HG03575 (cell line): ENCODE results near the gene USP3.
"Not testable (repeated sequence)": the region's sequence is repeated elsewhere in the genome, so short reads cannot be mapped to it uniquely, and the experiment has no call there.

ENCODE experiments used
- ATAC-seq: cut with Tn5 transposase; IDR thresholded peaks from one replicate; pipeline ENCODE4 v1.9.1; 2021; ENCODE audit not compliant: unreplicated experiment, insufficient number of reproducible peaks, low FRiP score; ENCODE audit errors: extremely low read depth

The USP3 gene

GRCh38 chr15:63617627-63618026 lies 113.2 kb downstream of the USP3 start:
- ATAC-seq, result not testable (repeated sequence)

- not testable (repeated sequence) for ATAC-seq
These were observed 116.4 kb downstream of the USP3 start for GRCh38 chr15:63620760-63621159.

GRCh38 chr15:63623232-63623969 lies 119.0 kb downstream of the USP3 start:
- no peak for ATAC-seq

- ATAC-seq, result no peak
These were observed 122.6 kb downstream of the USP3 start for GRCh38 chr15:63626955-63627354.

- ATAC-seq, result no peak
These were observed 123.9 kb downstream of the USP3 start for GRCh38 chr15:63628123-63628822.

GRCh38 chr15:63630036-63630751 lies 125.8 kb downstream of the USP3 start:
- no peak for ATAC-seq

GRCh38 chr15:63633312-63633711 lies 128.9 kb downstream of the USP3 start:
- no peak for ATAC-seq

- no peak for ATAC-seq
These were observed 129.8 kb downstream of the USP3 start for GRCh38 chr15:63634154-63634553.

- ATAC-seq, result no peak
These were observed 132.2 kb downstream of the USP3 start for GRCh38 chr15:63636518-63637061.

GRCh38 chr15:63638839-63639238 lies 134.4 kb downstream of the USP3 start:
- no peak for ATAC-seq

GRCh38 chr15:63640146-63640545 lies 135.8 kb downstream of the USP3 start:
- no peak for ATAC-seq
